ENCODE measurements around the gene GREM1.

Gene GREM1

GRCh38 chr15:32732574-32733157, 14.9 kb downstream of the GREM1 start:
- DNase-seq = no peak

- DNase-seq = no peak
These were observed 15.5 kb downstream of the GREM1 start for GRCh38 chr15:32733281-32733680.

- no peak for DNase-seq
These were observed 18.3 kb downstream of the GREM1 start for GRCh38 chr15:32735989-32736700.

- no peak for DNase-seq
These were observed 18.9 kb downstream of the GREM1 start for GRCh38 chr15:32736701-32737061.

- DNase-seq = no peak
These were observed 19.5 kb downstream of the GREM1 start for GRCh38 chr15:32737304-32737703.

GRCh38 chr15:32738666-32739065, 20.9 kb downstream of the GREM1 start:
- no peak for DNase-seq

- DNase-seq = no peak
These were observed 21.8 kb downstream of the GREM1 start for GRCh38 chr15:32739522-32740063.

- no peak for DNase-seq
These were observed 25.8 kb downstream of the GREM1 start for GRCh38 chr15:32743411-32744140.

GRCh38 chr15:32746116-32746857, 28.5 kb downstream of the GREM1 start:
- DNase-seq = no peak

- DNase-seq = no peak
These were observed 30.1 kb downstream of the GREM1 start for GRCh38 chr15:32747921-32748342.

GRCh38 chr15:32750979-32751378, 33.2 kb downstream of the GREM1 start:
- DNase-seq = no peak

GRCh38 chr15:32757426-32757825, 39.6 kb downstream of the GREM1 start:
- DNase-seq = no peak

GRCh38 chr15:32763295-32763694, 45.5 kb downstream of the GREM1 start:
- no peak for DNase-seq

- DNase-seq = no peak
These were observed 47.4 kb downstream of the GREM1 start for GRCh38 chr15:32765236-32765635.

GRCh38 chr15:32766101-32766500, 48.3 kb downstream of the GREM1 start:
- DNase-seq = no peak

- DNase-seq = no peak
These were observed 49.4 kb downstream of the GREM1 start for GRCh38 chr15:32767236-32767635.

GRCh38 chr15:32774022-32774421, 56.2 kb downstream of the GREM1 start:
- DNase-seq = no peak

- DNase-seq = no peak
These were observed 57.3 kb downstream of the GREM1 start for GRCh38 chr15:32775103-32775502.

GRCh38 chr15:32778391-32779176, 60.8 kb downstream of the GREM1 start:
- DNase-seq = no peak

GRCh38 chr15:32781781-32782180, 64.0 kb downstream of the GREM1 start:
- DNase-seq = no peak

- no peak for DNase-seq
These were observed 66.8 kb downstream of the GREM1 start for GRCh38 chr15:32784581-32784980.

- DNase-seq = no peak
These were observed 69.1 kb downstream of the GREM1 start for GRCh38 chr15:32786906-32787305.
